T-helper 1 cell (primary cell): ENCODE measurements around the gene AP1S2.
"Not testable (repeated sequence)": the region's sequence is repeated elsewhere in the genome, so short reads cannot be mapped to it uniquely, and the experiment has no call there.

Experiments
- DNase-seq, 5 donors: peaks; one replicate each; pipeline ENCODE4 v3.0.0-alpha.2; 2012 to 2020

Gene AP1S2

DNA sequence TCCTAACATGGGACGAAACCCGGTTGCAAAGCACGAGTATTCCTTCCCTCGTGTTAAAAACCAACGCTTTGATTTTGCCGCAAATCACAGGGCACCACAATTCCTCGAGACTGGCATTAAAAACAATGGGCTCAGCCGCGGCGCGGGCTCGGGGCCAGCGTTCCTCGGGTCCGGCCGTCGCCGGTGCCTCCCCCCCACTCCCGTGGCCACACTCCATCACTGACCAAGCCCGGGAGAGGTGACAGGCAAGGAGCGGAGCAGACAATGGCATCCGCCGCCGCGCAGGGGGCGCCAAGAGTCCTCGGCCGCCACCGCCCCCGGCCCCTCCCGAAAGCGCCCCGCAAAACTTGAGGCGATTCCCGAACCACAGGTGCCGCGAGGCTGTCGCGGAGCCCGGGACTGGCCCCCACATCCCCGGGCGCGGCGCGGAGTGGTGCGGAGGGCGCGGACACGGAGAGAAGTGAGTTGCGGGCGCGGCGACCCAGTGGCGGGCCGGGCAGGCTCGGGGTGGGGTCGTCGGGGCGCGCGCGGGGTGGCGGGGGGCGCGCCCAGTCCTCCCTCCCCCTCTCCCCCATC, 445 bp downstream of the AP1S2 start:
- DNase-seq, result peak in 4 of 5 donors; percentile 9 to 40 (median 15)

DNA sequence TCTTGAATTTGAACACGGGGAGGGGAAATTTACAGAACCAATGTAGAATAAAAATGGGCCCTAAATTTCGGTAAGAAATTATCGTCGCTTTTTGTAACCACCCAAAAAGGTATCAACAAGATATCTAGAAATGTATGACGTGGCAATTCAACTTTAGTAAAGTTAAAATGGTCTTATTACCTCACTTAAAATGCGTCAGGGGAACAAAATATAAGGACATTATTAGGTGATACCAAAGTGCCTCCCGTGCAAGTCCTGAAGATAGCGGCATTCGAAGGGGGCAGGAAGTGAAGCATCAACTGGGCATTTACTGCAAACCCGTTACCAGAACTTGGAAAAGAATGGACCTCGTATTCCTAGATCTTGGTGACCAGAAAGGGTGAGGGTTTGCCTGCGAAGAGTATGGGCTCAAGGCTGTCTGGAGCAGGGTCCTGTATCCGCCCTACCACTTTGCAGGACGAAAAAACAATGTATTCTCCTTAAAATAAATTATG, 980 bp downstream of the AP1S2 start:
- peak in 1 of 5 donors; percentile 7 for DNase-seq

DNA sequence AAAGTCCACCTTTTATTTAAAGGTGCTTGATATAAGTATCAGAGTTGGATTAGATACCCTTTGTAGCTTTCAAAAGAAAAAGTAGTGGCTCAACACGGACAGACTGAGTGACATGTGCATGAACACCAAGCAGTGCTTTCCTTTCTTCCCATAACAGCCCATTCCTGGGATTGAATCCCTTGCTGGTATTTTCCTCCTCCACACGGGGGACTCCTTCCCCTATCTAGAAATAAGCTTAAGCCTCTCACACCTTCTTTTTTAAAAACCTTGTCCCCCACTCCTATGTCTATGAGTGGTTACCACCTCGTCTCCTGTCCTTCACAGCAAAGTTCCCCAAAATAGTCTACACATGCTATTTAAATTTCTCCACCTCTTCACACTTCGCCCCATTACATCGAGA, 5.1 kb downstream of the AP1S2 start:
- DNase-seq, result no peak

DNA sequence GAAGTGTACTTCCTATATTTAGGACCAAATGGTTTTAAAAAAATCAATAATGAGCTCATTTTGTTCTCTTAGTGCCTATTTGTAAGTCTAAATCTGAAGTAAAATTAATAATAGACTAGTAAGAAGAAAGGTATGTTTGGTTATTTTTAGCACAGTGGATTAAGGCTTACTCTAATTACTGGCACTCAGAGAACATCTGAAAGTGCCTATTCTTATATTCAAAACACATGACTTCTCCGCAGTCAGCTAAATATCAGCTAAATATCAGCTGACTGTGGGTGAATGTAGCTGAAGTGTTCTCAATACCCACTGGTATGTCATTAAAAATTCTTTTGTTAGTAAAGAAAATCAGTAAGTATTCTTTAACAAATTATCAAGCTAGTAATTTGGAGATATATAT, 6.0 kb downstream of the AP1S2 start:
- no peak for DNase-seq

DNA sequence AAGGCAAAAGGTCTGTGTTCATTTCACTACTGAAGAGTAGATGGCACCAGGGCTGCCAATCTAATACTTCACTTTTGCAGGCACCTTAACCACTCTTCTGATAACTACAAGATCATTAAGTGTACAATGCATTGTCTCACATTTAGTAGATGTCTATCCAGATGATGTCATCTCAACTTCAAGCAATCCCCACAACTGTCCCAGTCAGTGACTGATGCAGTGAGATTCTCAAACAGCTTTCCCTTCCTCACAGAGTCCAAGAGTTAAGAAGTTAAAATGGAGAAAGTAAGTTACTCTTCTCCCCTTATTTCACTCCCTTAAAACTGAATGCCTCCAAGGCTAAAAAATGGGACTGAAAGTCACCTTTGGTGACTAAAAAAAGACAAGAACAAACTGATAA, 10.7 kb downstream of the AP1S2 start:
- DNase-seq, result no peak

DNA sequence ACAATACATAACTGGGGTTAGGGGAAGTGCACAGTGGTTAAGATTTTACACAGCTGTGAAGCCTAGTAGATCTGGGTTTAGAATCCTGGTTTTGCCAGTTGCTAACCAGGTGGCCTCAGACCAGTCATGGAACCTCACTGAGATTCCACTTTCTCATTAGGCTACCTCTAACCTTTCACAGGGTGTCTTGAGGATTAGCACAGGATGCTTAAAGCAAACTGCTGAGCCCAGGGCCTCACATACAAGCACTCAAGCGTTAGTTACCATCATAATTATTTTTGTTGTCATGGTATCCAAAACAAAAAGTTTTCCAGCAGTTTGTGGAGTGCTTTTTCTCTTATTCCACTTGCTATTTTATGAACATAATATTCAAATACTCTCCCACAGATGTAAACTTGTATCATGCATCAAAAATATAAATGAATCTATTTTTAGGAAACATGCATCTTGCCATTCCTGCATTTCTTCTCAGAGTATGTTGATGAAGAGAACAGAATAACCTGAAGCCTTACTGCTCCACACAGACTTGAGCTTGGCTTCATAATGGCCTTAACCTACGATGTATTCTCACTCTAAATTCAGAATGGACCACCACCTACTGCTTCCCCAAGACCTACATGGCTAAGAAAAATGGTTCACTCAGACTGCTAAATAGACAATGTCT, 12.6 kb downstream of the AP1S2 start:
- no peak for DNase-seq

DNA sequence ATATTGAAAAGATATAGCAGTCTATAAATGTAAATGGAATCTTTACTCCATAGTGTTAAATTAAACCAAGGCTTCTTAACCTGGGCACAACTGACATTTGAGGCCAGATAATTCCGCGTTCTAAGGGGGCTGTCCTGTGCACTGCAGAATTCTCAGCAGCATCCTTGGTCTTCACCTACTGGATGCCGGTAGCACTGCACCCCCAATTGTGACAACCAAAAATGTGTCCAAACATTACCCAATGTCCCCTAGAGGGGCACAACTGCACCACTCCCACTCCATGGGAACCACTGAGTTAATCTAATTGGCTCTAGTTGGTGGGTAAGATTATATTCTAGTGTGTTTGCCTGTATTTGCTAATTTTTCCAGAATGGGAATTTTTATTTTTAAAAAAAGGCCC, 16.6 kb downstream of the AP1S2 start:
- DNase-seq, result no peak

DNA sequence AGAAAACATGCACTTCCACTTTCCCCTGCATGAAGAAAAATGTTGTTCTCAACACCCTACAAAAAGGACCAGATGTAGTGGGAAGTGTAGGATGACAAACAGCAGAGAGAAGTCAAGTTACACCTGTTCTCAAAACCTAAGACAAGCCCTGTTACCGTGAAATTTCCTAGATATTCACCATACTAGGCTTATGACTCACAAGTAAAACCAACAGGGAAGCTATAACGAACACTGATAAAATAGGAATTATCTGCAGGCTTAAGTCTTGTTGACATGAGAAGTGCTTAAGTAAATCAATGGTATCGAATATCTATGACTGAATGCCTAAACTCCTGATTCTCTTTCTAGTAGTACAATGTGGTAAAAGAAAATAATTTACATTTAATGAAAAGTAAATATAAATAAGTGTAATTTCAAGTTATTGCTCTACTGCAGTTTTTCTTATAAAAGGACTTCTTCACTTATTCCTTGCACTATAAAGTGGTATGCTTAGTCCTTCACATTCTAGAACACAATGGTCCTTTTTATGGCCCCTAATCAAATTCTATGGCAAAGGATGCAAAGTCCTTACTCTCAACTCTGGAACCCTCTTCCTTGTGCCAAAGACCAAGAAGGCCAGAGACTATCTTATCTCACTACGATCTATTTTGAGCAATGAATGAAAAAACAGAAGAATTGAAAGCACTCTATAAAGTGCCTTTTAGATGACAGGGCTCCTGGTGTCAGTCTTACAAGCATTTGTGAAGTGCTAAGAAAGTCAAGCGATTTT, 19.6 kb downstream of the AP1S2 start:
- no peak for DNase-seq

DNA sequence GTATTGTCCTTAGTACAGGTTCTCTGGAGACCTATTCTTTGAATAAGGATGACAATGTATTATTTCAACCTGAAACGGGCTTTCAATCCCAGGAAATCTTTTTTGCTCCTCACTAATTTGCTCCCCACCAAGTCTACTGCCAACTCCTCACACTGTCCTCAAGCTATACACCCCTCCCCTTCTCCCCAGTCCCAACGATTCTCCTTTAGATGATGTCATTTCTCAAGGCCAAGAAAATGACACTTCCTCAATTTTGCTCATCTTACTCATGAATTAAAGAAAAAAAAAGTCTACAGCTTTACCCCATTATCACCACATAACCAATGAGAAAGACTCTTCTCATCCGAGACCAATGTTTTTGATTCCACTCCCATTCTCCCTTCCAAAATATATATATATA, 20.6 kb downstream of the AP1S2 start:
- DNase-seq, result no peak

DNA sequence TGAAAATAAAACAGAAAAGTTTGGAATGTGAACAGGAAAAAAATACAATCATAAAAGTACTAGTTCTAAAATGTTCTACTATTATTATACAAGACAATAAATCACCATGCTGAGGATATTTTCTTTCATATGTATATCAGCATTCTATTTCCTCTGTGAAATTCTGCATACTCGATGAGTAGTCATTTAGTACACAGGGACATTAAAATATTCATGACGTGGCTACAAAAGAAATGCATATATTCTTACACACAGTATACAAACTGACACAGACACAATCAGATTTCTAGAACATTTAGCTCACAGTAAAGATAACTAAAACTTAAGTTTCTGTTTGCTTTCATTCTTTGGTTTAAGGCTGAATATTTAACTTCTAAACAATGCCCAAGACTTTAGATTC, 23.3 kb downstream of the AP1S2 start:
- not testable (repeated sequence) for DNase-seq

DNA sequence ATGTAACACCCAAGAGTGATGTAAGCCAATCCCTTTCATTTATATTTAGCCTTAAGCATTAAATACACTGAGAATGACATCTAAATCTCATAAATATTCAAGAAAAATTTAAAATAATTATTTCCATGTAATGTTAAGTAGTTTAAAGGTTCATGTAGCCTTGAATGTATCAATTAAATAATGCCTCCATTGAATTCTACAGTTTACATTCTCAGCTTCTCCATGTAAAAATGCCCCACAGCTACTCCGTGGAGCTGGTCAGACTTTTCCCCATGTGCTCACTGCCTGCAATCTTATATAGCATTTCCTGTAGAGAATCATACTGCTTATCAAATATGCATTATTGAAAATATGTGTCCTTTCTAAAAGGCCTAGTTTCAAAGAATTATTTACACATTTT, 25.4 kb downstream of the AP1S2 start:
- no peak for DNase-seq

DNA sequence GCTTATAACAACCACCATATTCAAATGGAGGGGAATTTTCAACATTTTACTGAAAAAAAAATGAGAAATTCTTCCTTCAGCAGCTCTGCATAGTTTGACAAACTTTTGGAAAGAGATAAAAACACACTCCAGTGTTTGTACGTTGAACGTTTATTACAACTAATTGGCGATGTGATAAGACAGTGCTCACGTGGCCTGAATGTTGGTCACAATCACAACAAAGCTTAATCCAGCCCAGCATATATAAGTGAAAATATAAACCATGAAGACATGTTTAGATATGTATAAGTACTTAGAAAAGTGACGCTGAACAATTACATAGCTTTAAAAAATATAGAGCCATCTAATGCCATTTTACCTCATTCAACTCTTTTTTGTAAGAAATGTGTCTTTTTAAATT, 28.7 kb downstream of the AP1S2 start:
- no peak for DNase-seq

DNA sequence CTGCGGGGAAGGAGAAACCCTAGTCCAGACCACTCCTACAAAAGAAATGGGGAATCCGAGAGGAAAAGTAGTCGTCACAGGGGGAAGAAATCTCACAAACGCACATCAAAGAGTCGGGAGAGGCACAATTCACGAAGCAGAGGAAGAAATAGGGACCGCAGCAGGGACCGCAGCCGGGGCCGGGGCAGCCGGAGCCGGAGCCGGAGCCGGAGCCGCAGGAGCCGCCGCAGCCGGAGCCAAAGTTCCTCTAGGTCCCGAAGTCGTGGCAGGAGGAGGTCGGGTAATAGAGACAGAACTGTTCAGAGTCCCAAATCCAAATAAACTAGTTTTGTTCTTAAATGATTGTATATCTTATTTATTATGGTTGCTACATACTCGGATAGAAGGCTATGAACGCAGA, 31.7 kb downstream of the AP1S2 start:
- no peak for DNase-seq

DNA sequence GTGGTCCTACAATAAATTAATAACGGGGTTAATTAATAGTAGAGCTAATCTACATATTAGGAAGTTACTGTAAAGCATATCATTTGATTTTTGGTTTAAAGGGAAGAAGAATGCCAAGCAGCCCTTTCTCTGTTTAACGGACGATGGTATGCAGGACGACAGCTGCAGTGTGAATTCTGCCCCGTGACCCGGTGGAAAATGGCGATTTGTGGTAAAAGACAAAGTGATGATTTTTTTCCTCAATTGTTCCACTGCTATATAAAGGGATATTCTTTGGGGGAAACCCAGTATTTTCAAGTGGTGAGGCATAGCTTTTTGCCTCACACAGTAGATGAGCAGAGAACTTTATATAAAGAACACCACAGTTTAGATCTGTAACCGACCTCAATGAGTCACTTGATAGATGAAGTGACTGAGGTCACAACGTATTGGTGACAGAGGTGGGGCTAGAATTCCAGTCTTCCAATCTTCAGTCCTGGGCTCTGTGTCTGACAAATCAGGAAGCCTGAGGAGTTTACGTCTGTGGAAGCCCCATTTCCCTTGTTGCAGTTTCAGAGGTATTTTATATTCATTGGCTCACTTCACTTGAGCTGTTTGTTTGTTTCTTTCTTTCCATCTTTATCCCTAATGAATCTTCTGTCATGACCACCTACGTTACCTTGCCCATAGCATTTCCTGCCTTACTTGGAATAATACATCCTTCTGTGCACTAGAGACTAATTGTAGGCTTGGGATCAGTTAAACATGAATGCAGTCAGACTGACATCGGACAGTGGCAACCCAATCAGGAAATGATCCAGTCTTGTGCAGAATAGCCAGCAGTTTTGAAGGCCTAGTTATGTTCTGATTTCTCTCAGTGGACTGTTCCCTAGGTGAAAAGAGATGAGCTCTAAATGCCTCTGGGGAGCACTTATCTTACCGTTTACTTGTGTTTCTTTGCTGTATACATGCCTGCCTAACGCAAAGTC, 34.2 kb downstream of the AP1S2 start:
- no peak for DNase-seq

DNA sequence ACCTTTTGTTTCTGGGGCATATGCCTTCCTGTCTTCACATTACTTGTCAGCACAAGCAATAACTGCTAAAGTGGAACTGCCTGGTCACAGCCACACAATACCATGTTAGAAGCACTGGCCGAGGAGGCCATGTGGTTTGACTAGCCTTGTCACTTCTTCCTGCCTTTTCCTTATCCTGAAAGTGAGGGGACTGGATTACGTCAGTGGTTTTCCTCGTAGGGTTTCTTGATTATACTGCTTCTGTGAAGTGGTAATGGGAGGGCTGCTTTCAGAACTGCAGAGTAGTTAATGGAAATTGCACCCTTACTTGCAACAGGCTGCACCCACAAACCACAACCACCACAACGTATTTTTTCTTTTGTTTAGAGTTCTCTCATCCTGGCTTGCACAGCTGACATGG, 37.7 kb downstream of the AP1S2 start:
- DNase-seq, result peak in 4 of 5 donors; percentile 8 to 85 (median 23)

DNA sequence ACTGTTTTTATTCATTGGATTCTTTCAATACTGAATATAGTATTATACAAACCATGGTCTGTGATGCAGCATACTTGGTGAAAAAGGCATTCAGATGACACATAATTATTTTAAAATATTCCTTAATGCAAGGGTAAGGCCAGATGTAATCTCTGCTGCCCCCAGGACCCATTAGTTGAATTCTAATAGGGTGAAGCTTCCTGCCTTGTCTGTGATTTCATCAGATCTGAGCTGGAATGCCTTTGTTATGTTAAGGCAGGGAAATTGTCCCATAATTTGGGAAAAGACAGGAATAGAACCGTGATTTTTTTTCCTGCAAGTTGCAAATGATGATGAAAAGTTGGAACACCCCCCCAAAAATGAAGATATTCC, 38.2 kb downstream of the AP1S2 start:
- no peak for DNase-seq

DNA sequence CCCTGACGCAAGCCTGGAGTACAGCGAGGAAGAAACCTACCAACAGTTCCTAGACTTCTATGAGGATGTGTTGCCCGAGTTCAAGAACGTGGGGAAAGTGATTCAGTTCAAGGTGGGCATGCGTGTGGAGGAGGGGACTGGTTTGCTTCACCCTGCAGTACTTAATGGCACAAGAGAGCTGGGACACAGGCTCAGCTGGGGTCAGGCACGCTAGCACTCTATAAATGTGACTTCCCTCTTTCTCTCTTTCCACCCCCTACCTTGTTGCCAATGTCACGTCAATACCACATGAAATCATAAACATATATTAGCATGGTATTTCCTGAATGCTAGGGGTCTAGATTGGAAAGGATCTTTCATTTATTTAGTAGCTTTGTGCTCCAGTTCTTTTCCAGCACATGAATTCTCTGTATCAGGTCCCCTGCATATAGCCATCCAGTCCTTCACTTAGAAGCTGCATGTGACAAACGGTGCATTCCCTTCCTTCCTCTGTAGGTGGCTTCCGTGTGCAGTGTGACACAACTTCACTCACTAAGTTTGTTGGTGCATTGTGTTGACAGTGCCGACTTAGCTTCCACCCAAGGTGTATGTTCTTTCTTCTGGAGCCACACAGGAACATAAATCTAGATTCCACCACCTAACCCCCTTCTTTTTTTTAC, 38.7 kb downstream of the AP1S2 start:
- peak in 1 of 5 donors; percentile 65 for DNase-seq

DNA sequence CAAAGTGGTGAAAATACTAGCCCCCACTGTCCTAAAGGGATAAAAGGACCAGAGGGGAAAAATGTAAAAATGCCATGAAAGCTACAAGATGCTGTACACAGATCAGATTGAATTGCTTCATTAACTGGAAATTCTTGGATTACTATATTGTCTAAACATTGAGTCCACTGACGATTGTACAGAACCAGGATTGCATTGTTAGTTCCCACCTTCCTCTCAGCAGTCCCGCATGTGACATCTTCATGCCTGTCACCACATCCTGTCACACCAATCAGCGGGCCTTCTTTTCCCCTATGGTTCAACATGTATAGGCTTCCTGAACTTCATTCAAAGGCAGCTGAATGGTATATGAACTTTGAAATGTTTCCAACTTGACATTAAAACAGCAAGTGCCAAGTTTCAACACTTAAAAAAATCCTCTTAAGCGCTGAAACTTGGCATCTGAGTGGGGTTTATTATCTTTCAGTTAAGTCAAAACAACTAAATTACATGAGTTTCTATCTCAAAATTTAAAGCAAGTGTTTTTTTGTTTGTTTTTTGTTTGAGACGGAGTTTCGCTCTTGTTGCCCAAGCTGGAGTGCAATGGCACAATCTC, 39.7 kb downstream of the AP1S2 start:
- DNase-seq, result no peak

DNA sequence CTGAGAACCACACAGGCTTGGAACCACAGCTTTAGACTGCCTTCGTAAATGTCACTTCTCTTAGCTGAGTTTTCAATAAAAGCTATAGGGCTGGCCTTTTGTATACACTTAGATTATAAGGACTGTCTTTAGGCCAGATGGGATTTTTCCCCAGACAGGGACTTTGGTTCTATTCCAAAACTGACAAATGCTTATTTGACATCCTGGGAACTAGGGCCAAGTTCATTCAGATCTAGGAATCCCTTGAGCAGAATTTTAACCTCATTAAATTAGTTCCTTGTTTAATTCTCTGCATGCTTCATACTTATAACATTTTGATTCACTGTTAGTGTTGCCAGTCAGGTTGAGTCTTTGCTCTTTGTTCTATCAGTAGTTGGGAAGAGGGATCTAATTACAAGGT, 41.2 kb downstream of the AP1S2 start:
- no peak for DNase-seq

DNA sequence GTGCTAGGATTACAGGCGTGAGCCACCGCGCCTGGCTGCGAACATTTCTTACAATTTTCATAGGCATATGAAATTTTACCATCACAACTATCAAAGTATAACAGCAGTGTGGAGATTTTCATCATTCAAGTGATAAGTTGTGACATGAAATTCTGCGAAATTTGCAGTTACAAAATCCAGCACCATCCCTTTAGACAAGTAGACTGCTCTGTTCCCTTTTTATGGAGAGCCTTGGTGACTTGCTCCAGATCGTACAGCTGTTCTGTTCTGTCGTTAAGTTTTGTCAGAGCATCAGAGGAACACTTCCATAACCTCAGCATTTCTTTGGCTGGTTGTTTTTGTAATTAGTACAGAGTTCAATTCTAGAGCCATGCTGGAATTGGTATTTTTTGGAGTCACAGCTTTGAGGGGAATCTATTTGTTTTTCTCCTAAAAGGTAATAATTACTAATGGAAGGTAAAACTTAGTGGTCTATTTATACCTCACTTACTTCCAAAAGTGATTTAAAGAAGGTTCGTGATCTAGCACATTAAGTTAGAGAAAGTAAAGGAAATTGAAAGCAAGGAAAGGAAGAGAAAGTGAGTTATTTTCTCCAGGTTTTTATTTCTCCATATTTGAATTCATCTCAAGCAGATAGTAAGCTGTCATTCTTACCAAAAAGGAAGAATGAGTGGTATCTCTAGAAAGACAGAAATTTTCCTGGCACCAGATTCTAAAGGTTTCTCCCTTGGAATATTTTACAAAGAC, 42.2 kb downstream of the AP1S2 start:
- DNase-seq, result no peak

DNA sequence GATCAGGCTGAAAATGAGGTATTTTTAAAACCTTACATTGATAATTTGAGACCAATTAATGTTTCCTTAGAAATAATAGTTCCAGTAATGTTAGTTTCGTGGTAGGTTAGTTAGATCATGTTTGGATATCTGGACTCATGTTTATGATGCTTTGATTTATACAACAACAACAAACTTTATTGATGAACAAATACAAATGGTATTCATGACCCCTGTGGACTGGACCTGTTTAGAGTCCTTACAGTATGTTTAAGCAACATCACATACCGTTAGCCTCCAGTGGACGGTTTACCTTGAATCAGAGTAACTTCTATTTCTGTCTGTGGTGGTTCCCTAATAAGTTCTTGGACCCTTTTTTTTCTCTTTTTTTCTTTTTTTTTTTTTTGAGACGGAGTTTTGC, 46.4 kb downstream of the AP1S2 start:
- no peak for DNase-seq
